Stimulated activated CD8-positive, alpha-beta memory T cell treated with anti-CD3 and anti-CD28 coated beads, Interleukin-4, amount 100 ng/mL, for 1 hour (primary cell): ENCODE results near the gene DRAP1.

Experiments
- DNase-seq, 2 donors: peaks; one replicate each; pipeline ENCODE4 v3.0.0-alpha.2; 2020; ENCODE audit warnings: low read depth in 2 of 2, low spot score in 1 of 2

The DRAP1 gene

DNA sequence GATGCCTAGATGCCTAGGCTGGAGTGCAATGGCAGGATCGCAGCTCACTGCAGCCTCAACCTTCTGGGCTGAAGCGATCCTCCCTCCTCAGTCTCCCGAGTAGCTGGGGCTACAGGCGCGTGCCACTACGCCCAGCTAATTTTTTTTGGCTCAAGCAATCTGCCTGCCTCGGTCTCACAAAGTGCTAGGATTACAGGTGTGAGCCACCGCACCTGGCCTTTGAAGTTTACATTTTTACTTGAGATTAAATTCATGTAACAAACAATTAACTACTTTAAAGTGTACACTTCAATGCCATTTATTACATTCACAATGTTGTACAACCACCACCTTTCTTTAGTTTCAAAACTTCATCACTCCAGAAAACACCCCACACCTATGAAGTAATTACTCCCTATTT is 15.5 kb upstream of the DRAP1 start:
- DNase-seq: no peak

DNA sequence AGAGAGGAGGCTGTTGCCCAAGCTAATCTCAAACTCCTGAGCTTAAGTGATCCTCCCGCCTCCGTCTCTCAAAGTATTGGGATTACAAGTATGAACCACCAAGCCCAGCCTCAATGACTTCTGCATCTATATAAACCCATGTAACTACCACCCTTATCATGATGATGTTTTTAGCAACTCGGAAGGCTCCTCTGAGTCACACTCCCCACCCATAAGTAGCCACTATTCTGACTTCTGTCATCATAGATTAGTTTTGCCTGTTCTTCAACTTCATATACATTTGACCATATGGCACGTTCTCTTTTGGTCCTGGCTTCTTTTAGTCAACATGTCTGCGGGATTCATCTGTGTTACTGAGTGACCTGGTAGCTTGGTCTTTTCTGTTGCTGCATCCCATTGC is 12.6 kb upstream of the DRAP1 start:
- DNase-seq: no peak

DNA sequence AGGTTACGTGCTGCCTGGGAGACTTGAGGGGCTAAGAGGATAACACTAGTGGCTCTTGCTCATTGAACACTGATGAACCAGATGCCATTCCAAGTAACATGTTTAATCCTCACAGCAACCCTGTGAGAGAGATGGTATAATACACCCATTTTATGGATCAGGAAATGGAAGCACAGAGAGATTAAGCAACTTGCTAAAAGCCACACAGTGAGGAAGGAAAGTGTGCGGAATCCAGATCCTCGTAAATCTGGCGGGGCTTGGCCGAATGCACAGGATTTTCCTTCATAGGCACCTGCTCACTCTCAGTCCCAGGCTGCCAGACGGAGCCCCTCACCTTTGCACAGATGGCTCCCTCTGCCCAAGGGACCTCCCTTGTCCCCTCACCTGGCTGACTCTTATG is 11.3 kb upstream of the DRAP1 start:
- no peak for DNase-seq

DNA sequence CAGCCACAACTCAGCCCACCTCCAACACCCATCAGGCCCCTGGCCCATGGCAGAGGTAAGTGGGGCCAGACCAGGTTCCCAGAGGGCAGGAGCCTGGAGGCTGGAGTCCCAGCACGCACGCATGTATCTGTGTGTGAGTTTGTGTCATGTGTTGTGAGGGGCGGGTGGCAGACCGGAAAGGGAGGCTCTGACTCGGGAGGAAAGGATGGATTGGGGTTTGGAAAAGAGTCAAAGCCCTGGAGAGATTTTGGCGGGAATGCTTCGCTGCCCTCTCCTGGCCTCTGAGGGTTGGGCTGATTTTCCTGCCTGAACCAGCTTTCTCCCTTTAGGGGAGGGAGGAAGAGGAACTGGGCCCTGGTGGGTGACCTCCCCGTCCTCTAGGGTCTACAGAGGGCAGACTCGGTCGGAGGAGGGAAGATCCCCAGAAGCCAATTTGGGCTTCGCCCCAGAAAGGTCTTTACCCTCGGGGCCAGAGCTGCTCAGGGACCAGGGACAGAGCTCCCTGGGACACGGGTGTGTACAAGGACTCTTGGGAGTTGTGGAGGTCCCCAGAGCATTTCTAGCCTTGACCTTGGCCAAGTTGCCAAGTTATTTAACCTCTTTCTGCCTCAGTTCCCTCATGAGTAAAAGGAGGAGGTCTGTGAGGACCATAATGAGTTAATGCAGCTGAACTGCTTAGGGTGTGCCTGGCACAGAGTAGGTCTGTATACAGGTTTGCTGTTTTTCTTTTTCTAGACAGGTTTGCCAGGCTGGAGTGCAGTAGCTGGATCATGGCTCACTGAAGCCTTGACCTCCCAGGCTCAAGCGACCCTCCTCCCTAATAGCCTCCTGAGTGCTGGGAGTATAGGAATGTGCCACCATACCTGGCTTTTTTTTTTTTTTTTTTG is 7.3 kb upstream of the DRAP1 start:
- no peak for DNase-seq

DNA sequence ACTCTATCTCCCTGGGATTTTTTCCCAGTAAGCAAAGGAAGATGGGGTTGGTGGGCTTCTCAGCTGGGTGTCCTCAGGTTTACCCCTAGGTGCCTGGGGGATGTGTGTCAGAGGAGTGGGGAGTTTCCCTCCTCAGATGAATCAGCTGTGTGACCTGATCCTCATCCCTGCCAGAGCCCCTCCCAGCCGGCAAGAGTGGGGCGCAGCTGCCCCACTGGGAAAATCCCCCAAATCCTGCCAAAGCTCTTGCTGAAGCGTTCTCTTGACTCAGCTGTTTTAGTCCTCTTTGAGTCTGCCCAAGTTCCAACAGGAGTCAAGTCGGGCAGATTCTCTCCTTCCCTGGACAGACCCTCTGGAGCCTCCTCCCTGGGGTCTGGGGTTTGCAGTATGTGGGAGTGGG is 6.4 kb upstream of the DRAP1 start:
- no peak for DNase-seq

DNA sequence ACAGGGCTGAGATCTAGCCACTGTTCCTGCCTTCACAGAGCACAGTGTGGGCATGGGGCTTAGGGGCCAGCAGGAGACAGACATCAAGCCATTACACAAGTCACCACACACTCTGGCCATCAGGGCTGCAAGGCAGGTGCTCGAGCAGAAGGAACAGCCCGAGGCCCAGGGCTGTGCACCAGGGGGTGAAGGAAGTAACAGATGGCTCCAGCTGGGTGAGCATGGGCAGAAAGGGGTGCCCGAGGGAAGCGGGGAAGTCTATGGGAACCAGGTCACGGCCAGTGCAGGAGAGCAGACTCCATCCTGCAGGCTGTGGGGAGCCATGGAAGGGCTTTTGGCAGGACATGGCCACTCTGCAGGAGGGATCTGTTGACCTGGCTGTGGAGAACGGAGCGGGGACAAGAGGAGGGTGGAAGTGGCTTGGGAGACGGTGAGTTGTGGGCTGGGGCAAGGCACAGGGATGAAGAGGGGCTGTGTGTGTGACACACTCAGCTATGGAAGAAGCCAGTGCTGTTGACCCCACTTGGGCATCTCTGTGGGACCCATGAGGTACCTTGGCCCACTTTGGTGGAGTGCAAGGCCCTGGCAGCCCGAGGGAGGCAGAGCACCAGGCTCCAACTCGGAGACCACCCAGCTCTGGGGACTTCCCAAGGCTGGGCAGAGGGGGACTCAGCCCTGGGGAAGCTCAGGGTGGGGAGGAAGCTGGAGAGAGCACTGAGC is 4.0 kb upstream of the DRAP1 start:
- DNase-seq: no peak

DNA sequence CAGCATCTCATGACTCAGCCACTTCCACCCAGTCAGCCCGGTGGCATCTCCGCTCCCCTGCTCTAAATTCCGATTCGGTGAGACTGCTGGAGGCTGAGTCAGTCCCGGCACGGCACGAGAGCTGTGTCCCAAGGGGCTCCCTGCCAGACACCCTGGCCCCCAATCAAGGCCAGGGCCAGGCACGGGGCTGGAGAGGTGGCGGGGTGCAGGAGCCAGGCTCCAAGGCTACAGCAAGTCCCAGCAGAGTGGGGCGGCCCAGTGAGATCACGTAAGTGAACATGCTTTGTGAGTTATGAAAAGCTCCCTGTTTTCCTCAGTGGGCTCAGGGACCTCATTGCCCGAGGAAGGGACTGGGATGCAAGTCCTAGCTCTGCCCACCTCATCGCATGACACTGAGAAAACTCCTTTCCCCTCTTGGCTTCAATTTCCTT is 3.4 kb upstream of the DRAP1 start:
- no peak for DNase-seq

DNA sequence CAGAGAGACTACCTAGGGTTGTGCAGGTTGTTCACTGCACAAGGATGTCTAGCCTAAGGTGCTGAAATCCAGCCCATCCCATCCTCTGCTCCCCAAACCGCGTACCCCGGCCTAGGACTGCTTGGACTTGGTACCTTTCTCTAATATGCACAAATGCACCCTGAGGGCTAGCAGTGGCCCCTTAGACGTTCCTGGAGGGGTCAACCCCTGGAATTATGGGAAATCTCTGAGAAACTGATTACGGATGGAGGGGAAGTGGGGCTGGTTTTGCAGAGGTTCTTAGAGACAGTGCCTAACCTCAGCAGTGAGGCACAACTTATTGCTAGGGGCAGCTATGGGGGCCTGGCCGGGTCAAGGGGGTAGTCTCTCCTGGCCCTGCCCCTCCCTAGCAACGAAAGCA is 2.8 kb upstream of the DRAP1 start:
- DNase-seq: no peak

DNA sequence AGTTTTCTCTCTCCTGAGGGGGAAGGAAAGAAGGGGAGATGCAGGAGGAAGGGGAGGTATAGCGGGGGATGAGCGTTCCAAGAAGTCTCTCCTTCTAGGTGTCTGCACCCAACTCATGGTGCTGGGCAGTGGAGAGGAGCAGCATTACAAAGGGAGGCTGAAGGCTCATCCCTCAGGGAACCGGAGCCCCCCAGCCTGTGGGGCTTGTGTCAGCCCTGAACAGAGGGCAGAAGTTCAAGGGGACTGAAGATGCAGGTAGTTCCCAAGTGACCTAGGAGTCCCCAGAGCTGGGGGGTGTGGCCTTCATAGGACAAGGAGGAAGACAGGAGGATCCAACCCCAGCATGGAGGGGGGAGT is 2.2 kb upstream of the DRAP1 start:
- DNase-seq: no peak

DNA sequence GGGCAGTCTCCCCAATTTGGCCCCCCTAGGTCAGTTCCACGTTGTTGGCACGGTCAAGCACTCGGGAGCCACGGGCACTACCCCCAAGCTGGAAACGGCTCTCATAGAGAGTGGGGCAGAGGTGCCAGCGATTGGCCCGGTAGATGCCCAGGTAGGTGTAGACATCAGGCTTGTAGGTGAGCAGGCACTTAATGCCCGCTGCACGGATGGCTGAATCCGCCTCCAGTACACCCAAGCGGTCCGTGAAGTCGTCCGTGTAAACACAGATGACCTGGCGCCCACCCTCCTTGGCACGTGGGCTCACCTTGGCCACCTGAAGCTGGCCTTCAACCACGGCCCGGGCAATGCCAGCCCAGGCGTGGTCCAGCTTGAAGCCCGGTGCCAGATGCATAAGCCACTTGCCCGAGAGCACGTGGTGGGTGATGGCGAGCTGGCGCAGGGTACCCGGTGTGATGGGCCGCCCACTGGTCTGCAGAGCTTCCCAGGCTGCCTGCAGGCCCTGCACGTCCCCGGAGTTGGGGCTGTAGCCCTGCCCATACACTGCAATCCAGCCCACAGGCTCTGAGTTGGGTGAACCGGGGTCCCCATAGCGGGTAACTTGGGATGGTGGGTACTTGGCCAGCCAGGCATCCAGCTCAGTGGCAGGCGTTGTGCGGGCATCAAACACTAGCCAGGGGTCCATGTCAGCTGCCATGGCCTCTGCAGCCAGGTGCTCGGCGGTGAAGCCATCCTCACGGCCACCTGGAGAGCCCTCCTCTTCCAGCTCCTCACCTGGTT is 1.6 kb upstream of the DRAP1 start:
- DNase-seq: no peak

DNA sequence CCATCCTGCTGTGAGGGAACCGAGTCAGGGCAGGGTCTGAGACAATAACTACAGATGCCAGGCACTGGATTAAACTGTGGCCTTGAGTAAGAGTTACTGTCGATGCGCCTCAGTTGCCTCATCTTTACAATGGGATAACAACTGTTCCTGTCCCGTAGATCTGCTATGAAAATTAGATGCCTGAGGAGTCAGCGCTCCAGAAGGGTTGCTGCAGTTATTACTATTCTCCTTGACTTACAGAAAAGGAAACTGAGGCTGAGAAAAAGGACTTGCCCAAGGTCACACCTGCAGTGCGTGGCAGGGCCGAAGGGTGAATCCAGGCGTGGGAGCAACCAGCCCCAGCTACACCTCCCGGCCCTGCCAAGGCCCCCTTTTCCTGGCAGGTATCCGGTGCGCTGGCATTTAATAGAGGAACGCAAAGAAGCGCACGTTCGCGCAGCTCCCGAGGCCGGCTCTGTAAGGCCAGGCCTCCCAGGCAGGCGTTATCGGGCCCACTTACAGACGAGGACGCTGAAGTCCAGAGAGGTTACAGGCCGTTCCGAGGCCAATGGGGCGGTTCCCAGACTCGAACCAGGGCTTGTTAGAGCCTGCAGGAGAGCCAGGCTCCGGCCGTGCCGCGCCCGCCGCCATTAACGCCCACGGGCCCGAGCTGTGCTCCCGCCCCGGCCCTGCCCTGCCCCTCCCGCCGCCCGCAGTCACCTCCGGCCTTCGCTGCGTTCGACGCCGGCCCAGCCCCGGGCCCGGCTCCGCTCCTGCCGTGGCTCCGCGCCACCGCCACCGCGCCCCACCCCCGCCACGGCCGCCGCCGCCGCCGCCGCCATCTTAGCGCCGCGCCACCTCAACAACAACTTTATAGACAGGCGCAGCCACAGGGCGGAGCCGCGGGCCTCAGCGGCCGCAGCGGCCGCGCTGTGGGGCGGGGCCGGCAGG is 750 bp upstream of the DRAP1 start, which contains the start of gene C11orf68:
Gene C11orf68 (minus strand): TSS at position 852 of the 930 bp plus-strand sequence. CDS start 31 bp downstream, at position 821.
- DNase-seq: peak in 1 of 2 donors; percentile 24

DNA sequence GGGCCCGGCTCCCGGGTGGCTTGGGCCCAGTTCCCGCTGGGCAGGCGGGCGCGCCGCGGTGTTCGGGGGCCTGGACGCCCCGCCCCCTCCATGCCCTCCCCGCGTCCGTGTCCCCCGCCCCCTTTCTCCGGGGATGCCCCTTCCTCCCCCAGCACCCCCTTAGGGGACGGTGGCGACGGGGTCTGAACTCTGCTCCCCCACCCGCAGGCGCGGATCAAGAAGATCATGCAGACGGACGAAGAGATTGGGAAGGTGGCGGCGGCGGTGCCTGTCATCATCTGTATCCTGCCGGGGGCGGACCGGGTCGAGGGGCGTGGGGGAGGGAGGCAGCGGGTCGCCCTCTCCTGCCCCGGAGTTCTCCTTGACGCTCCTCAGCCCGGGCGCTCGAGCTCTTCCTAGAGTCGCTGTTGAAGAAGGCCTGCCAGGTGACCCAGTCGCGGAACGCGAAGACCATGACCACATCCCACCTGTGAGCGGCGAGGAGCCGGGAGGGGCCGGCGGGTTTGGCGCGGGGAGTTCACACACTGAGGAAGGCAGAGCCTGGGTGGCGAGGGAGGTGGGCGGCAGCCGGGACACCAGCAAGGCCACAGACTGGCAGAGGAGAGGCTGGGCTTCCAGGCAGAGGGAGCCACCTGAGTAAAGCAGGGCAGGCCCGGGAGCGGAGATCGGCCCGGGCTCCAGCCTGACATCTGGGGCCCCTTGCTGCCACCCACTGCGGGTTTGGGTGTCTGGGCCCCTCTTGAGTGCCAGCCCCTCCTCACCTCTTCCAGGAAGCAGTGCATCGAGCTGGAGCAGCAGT is 546 bp downstream of the DRAP1 start:
- DNase-seq: peak; percentile 39 to 41

DNA sequence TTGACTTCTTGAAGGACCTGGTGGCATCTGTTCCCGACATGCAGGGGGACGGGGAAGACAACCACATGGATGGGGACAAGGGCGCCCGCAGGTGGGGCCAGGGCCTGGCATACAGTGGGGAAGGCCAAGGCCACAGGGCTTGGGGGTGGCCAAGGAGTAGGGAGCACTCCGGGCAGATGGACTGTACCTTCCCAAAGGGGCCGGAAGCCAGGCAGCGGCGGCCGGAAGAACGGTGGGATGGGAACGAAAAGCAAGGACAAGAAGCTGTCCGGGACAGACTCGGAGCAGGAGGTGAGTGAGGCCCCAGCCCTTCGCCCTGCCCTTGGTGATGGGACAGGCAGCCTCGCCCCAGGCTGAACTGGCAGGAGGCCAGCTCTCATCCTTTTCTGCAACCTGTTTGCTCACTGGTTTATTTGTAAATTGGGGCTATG is 1.2 kb downstream of the DRAP1 start:
- DNase-seq: no peak

DNA sequence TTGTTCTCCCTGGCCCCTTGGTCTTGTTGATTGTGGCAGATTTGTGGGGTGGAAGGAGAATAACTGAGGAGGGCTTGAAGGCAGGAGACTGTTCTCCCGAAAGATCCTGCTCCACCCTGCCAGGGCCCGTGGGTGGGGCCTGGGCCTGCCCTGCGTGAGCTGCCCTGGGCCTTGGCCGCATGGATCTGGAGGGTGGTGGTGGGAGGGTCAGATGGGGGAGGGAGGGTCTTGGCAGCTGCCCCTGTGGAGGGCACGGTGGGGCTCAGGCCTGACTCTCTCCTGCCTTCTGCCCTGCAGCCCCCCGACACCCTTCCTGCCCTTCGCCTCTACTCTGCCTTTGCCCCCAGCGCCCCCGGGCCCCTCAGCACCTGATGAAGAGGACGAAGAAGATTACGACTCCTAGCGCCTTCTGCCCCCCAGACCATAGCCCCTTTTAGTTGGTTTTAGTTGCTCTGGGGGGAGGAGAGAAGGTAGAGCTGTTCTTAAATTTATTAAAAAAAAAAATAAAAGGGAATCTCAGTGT is 1.9 kb downstream of the DRAP1 start:
- no peak for DNase-seq

DNA sequence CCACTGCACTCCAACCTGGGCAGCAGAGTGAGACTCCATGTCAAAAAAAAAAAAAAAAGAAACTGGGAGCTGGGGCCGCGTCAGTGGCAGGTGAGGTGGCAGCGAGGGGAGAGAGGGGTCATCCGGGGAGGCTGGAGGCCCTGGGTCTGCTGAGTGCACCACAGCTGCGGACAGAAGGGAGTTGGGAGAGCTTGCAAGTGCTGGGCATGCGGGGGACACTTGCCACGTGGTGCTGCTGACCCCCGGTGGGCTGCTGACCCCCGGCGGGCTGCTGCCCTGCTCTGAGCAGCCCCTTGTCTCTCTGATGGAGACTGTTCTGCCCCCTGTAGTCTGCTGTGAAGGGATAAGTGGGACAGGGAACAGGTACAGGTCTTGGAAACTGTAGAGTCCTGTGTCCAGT is 2.6 kb downstream of the DRAP1 start:
- DNase-seq: no peak

DNA sequence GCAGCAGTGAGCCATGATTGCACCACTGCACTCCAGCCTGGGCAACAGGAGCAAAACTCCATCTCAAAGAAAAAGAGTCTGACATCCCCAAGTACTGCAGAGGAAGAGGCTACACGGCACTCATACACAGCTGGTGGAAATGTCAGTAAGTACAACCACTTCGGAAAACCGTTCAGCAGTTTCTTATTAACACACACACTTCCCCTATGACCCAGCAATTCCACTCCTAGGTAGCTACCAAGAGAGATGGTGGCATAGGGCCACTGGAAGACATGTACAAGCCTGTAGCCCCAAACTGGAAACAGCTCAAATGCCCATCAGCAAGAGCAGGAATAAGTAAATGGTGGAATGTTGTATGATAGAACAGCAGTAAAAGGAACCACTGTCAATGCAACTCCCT is 3.3 kb downstream of the DRAP1 start:
- DNase-seq: no peak

DNA sequence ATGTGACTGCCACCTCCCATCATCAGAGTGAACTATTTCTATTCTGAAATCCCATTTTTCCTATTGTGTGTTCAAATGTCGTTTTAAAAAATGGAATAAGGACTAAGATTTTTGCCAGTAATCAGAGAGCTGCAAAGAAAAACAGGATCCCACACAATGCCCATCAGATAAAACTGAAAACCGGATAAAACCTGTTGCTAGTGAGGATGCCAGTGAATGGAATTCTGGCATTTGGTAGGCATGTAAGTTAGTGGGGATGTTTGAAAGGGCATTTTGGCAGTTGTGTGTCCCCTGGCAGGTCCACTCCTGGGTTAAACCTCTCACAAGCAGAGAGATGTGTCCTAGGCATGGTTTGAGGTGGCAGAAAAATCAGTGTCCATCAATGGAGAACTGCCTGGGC is 6.2 kb downstream of the DRAP1 start:
- no peak for DNase-seq

DNA sequence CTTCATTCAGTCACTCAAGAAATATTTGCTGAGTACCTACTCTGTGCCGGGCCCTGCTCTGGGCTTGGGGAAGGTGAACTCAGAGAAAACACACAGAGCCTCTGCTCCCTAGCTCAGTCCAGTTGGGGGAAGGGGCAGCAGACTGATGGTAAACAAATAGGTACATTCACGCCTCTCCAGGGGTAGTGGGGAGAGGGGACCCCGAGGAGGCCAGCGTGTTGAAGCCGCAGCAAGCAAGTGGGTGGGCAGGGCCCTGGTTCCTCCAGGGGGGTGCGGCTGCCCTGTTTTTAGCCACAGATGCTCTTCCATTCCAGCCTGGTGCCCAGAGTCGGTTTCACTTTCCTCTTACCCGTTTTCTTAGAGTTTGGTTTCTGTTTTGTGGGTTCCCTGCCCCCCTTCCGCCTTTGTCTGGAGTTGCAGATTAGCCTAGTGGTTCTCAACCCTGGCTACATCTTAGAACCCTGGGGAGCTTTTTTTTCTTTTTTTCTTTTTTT is 8.7 kb downstream of the DRAP1 start:
- DNase-seq: peak; percentile 36 to 56

DNA sequence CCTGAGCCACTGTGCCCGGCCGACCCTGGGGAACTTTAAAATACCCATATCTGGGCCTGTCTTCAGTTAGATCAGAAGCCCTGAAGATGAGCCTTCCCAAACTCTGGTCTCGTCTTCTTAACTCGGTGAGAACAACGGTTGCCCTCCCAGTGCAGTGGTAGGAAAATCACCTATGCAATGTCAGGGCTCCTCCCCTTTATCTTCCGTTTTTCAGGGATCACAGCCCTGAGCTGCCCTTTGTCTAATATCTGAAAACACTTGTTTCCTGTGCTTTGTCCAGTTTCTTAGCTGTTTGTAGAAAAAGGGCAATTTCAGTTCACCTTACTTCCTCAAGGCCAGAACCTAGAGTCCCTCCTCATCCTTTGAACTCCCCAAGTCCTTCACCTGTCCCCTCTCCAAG is 9.4 kb downstream of the DRAP1 start:
- DNase-seq: no peak
